ENCODE data around the gene KRTAP10-2. TPM values are rescaled to one million over a fixed set of nuclear protein-coding genes. Genes with fewer than 3 reads are reported as not detected.

The KRTAP10-2 gene
- total and polyA plus RNA-seq, 2 donors, result not detected

DNA sequence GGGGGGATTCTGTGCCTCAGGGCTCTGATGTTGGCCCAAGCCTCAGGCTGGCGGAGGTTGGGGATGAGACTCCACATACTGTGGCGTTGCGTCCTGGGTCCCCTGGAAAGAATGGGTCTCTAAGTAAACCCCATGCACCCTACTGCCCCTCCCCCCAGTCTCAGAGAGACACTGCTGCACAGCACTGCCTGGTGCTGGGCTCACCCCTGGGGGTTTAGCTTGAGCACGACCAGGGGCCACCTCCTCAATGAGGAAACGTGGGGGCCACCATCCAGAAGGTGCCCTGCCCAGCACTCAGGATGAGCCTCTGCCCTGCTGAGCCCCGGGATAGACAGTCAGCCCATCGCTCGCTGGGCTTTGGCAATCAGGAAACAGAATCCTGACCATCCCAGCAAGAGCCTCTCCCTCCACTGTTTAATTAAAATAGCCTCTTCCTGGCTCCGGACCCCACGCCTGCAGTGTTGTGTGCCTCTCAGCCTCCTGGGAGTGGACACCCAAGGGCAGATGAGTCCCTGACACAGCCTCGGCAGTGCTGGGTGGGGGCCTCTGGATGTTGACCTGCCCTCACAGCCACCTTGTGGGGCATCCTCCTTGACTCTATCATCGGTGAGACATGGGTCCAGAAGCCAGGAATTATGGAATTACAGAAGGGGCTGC is 18.7 kb upstream of the KRTAP10-2 start:
- WGBS, result 91% methylated on average over 12 of the region's 12 CpGs

DNA sequence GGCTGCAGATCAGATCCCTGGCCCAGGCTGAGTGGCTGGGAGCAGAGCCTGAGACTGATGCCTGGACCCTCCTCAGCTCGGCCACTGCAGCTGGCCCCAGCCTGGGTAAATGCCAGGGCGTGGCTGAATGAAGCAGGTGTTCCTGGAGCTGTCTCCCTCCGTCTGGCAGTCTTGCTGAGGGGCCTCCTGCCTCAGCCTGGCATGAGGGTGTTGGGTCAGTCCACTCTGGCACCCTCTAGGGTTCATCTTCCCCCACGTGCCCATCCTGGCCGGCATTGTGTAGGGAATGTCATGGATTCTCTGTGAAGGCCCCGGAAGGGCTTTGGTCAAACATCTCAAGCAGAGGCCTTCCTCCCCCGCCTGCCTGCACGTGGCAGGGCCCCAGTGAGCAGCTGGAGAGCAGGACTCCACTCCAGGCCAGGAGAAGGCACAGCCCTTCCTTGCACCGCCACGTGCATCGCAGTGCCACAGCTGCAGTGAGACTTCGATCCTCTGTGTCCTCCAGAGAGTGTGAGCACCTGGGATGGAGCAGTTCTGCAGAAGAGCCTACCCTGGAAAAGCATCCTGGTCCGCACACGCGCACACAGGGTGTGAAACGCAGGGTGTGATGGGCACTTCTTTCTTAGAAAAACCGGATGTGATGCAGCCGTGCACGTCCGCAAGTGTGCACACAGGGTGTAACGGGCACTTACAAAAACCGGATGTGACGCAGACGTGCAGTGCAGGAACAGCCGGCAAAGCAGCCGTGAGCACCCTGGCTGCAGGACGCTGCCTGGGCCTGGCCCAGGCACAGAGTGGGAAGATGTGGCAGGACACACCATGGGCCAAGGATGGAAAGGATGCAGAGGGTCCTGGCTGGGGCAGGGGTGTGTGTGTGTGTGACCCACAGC is 17.6 kb upstream of the KRTAP10-2 start:
- no peaks in the 10 kb centered on the region for H3K36me3 ChIP-seq (ENCODE audit: control insufficient read depth in 2 of 2, insufficient read depth in 2 of 2, low read length in 1 of 2)
- peaks cover 0 to 14% of the 10 kb centered on the region in 2 donors for H3K9me3 ChIP-seq (ENCODE audit: control insufficient read depth in 2 of 2, insufficient read depth in 1 of 2, low read length in 1 of 2)
- H3K27ac ChIP-seq (ENCODE audit: low read depth in 1 of 2, low read length in 1 of 2), result no peak overlapping the region
- WGBS, result 85% methylated on average over 27 of the region's 27 CpGs
- no peaks in the 10 kb centered on the region for H3K4me1 ChIP-seq (ENCODE audit: control insufficient read depth in 2 of 2, insufficient read depth in 2 of 2, low read length in 2 of 2)
- H3K27me3 ChIP-seq (ENCODE audit: control insufficient read depth in 2 of 2, insufficient read depth in 1 of 2, low read length in 1 of 2), result no peaks in the 10 kb centered on the region
- no peak for DNase-seq (ENCODE audit: low read depth in 6 of 9, low spot score in 9 of 9)
- H3K4me3 ChIP-seq (ENCODE audit: low read length in 2 of 2), result no peak overlapping the region

More for the DNA sequence above, 18.7 kb upstream of the KRTAP10-2 start:
- peaks cover 0 to 14% of the 10 kb centered on the region in 2 donors for H3K9me3 ChIP-seq (ENCODE audit: control insufficient read depth in 2 of 2, insufficient read depth in 1 of 2, low read length in 1 of 2)
- H3K4me1 ChIP-seq (ENCODE audit: control insufficient read depth in 2 of 2, insufficient read depth in 2 of 2, low read length in 2 of 2), result no peaks in the 10 kb centered on the region
- no peak overlapping the region for H3K4me3 ChIP-seq (ENCODE audit: low read length in 2 of 2)
- no peak for DNase-seq (ENCODE audit: low read depth in 6 of 9, low spot score in 9 of 9)
- H3K27me3 ChIP-seq (ENCODE audit: control insufficient read depth in 2 of 2, insufficient read depth in 1 of 2, low read length in 1 of 2), result peaks cover 0 to 2% of the 10 kb centered on the region in 2 donors
- no peak overlapping the region for H3K27ac ChIP-seq (ENCODE audit: low read depth in 1 of 2, low read length in 1 of 2)
- H3K36me3 ChIP-seq (ENCODE audit: control insufficient read depth in 2 of 2, insufficient read depth in 2 of 2, low read length in 1 of 2), result no peaks in the 10 kb centered on the region

- WGBS, result 80% methylated on average over 12 of the region's 12 CpGs
- Histone ChIP-seq H3K27me3 (ENCODE audit: control insufficient read depth in 2 of 2, insufficient read depth in 1 of 2, low read length in 1 of 2) (no peaks in the 10 kb centered on the region), H3K27ac (ENCODE audit: low read depth in 1 of 2, low read length in 1 of 2) (no peak overlapping the region), H3K9me3 (ENCODE audit: control insufficient read depth in 2 of 2, insufficient read depth in 1 of 2, low read length in 1 of 2) (peaks cover 0 to 14% of the 10 kb centered on the region in 2 donors), H3K4me3 (ENCODE audit: low read length in 2 of 2) (no peak overlapping the region), H3K36me3 (ENCODE audit: control insufficient read depth in 2 of 2, insufficient read depth in 2 of 2, low read length in 1 of 2) (no peaks in the 10 kb centered on the region), H3K4me1 (ENCODE audit: control insufficient read depth in 2 of 2, insufficient read depth in 2 of 2, low read length in 2 of 2) (no peaks in the 10 kb centered on the region)
- DNase-seq (ENCODE audit: low read depth in 6 of 9, low spot score in 9 of 9), result no peak
Observed at GRCh38 chr21:44568261-44568660, 17.0 kb upstream of the KRTAP10-2 start.

- WGBS, result 95% methylated on average over 18 of the region's 18 CpGs
- Histone ChIP-seq H3K4me3 (ENCODE audit: low read length in 2 of 2) (no peak overlapping the region), H3K4me1 (ENCODE audit: control insufficient read depth in 2 of 2, insufficient read depth in 2 of 2, low read length in 2 of 2) (no peaks in the 10 kb centered on the region), H3K27me3 (ENCODE audit: control insufficient read depth in 2 of 2, insufficient read depth in 1 of 2, low read length in 1 of 2) (no peaks in the 10 kb centered on the region), H3K27ac (ENCODE audit: low read depth in 1 of 2, low read length in 1 of 2) (no peak overlapping the region), H3K36me3 (ENCODE audit: control insufficient read depth in 2 of 2, insufficient read depth in 2 of 2, low read length in 1 of 2) (no peaks in the 10 kb centered on the region), H3K9me3 (ENCODE audit: control insufficient read depth in 2 of 2, insufficient read depth in 1 of 2, low read length in 1 of 2) (peaks cover 0 to 14% of the 10 kb centered on the region in 2 donors)
- DNase-seq (ENCODE audit: low read depth in 6 of 9, low spot score in 9 of 9), result no peak
Observed at GRCh38 chr21:44567481-44568171, 16.3 kb upstream of the KRTAP10-2 start.

GRCh38 chr21:44566403-44566802 is 15.1 kb upstream of the KRTAP10-2 start:
- Histone ChIP-seq H3K4me3 (ENCODE audit: low read length in 2 of 2) (no peak overlapping the region), H3K9me3 (ENCODE audit: control insufficient read depth in 2 of 2, insufficient read depth in 1 of 2, low read length in 1 of 2) (peaks cover 0 to 4% of the 10 kb centered on the region in 2 donors), H3K27me3 (ENCODE audit: control insufficient read depth in 2 of 2, insufficient read depth in 1 of 2, low read length in 1 of 2) (no peaks in the 10 kb centered on the region), H3K27ac (ENCODE audit: low read depth in 1 of 2, low read length in 1 of 2) (no peak overlapping the region), H3K4me1 (ENCODE audit: control insufficient read depth in 2 of 2, insufficient read depth in 2 of 2, low read length in 2 of 2) (no peaks in the 10 kb centered on the region), H3K36me3 (ENCODE audit: control insufficient read depth in 2 of 2, insufficient read depth in 2 of 2, low read length in 1 of 2) (no peaks in the 10 kb centered on the region)
- 6% methylated on average over 1 of the region's 1 CpG for whole genome bisulfite sequencing
- no peak for DNase-seq (ENCODE audit: low read depth in 6 of 9, low spot score in 9 of 9)

GRCh38 chr21:44564886-44565598 is 13.7 kb upstream of the KRTAP10-2 start:
- Histone ChIP-seq H3K9me3 (ENCODE audit: control insufficient read depth in 2 of 2, insufficient read depth in 1 of 2, low read length in 1 of 2) (no peaks in the 10 kb centered on the region), H3K4me3 (ENCODE audit: low read length in 2 of 2) (no peak overlapping the region), H3K27me3 (ENCODE audit: control insufficient read depth in 2 of 2, insufficient read depth in 1 of 2, low read length in 1 of 2) (no peaks in the 10 kb centered on the region), H3K4me1 (ENCODE audit: control insufficient read depth in 2 of 2, insufficient read depth in 2 of 2, low read length in 2 of 2) (no peaks in the 10 kb centered on the region), H3K27ac (ENCODE audit: low read depth in 1 of 2, low read length in 1 of 2) (no peak overlapping the region), H3K36me3 (ENCODE audit: control insufficient read depth in 2 of 2, insufficient read depth in 2 of 2, low read length in 1 of 2) (no peaks in the 10 kb centered on the region)
- no peak for DNase-seq (ENCODE audit: low read depth in 6 of 9, low spot score in 9 of 9)
- WGBS, result 36% methylated on average over 1 of the region's 1 CpG

DNA sequence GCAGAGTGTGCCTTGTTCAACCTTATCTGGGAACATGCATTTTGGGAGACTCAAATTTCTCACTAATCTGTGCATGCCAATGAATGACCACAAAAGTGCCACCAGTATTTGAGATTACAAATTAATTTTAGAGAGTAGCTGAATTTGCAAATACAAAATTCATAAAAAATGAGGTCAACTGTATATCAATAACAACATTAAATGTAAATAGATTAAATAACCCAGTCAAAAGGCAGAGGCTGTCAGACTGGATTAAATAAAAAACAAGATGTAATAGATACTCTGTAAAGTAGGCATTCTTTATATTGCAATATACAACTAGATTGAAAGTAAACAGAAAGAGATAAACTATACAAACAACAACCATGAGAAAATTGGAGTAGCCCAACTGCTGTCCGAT is 12.8 kb upstream of the KRTAP10-2 start:
- Histone ChIP-seq H3K4me1 (ENCODE audit: control insufficient read depth in 2 of 2, insufficient read depth in 2 of 2, low read length in 2 of 2) (no peaks in the 10 kb centered on the region), H3K4me3 (ENCODE audit: low read length in 2 of 2) (no peak overlapping the region), H3K27me3 (ENCODE audit: control insufficient read depth in 2 of 2, insufficient read depth in 1 of 2, low read length in 1 of 2) (no peaks in the 10 kb centered on the region), H3K27ac (ENCODE audit: low read depth in 1 of 2, low read length in 1 of 2) (no peak overlapping the region), H3K9me3 (ENCODE audit: control insufficient read depth in 2 of 2, insufficient read depth in 1 of 2, low read length in 1 of 2) (no peaks in the 10 kb centered on the region), H3K36me3 (ENCODE audit: control insufficient read depth in 2 of 2, insufficient read depth in 2 of 2, low read length in 1 of 2) (no peaks in the 10 kb centered on the region)
- no peak for DNase-seq (ENCODE audit: low read depth in 6 of 9, low spot score in 9 of 9)
- 99% methylated on average over 1 of the region's 1 CpG for WGBS

DNA sequence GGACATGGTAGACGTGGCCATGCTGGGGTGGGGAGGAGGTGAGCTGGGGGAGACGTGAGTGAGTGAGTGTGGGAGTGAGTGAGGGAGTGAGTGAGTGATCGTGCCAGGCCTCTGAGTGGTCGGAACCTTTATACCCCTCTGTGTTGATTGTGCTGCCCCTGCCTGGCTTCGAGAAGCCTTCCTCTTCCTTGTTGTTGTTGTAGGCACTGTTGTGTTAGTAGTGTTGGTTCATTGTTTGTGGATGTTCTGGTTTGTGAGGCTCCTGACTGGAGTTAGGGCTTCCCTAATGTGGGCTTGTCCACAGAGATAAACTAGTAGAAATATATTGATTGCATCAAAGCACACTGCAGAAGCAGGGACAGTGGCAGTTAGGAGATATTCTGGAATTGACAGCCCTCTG is 7.4 kb upstream of the KRTAP10-2 start, which contains the start of gene KRTAP10-3:
KRTAP10-3 (minus strand) TSS at position 101 of the 400 bp plus-strand sequence; CDS start at position 21, 80 bp downstream.
- DNase-seq (ENCODE audit: low read depth in 6 of 9, low spot score in 9 of 9), result no peak
- WGBS, result 72% methylated on average over 5 of the region's 5 CpGs
- Histone ChIP-seq H3K4me3 (ENCODE audit: low read length in 2 of 2) (no peak within 1 kb of the TSS), H3K9me3 (ENCODE audit: control insufficient read depth in 2 of 2, insufficient read depth in 1 of 2, low read length in 1 of 2) (no peaks in the 10 kb centered on the region), H3K27me3 (ENCODE audit: control insufficient read depth in 2 of 2, insufficient read depth in 1 of 2, low read length in 1 of 2) (peaks cover 0 to 7% of the 10 kb centered on the region in 2 donors), H3K36me3 (ENCODE audit: control insufficient read depth in 2 of 2, insufficient read depth in 2 of 2, low read length in 1 of 2) (no peaks in the 10 kb centered on the region), H3K27ac (ENCODE audit: low read depth in 1 of 2, low read length in 1 of 2) (no peak within 1 kb of the TSS), H3K4me1 (ENCODE audit: control insufficient read depth in 2 of 2, insufficient read depth in 2 of 2, low read length in 2 of 2) (no peaks in the 10 kb centered on the region)
